GM19324 (cell line): Measurements from ENCODE around the gene SMPD3.

Experiments used
- ATAC-seq: cut with Tn5 transposase; IDR thresholded peaks from one replicate; pipeline ENCODE4 v1.9.1; 2021; ENCODE audit warnings: mild to moderate bottlenecking, moderate library complexity; ENCODE audit not compliant: unreplicated experiment, low FRiP score

The SMPD3 gene

GRCh38 chr16:68344252-68344651 lies 104.1 kb downstream of the SMPD3 start:
- no peak for ATAC-seq

GRCh38 chr16:68343137-68343536 lies 105.2 kb downstream of the SMPD3 start:
- no peak for ATAC-seq

- ATAC-seq = no peak
Measured at GRCh38 chr16:68342620-68343019, 105.7 kb downstream of the SMPD3 start.

GRCh38 chr16:68339214-68339613 lies 109.1 kb downstream of the SMPD3 start:
- ATAC-seq = no peak

GRCh38 chr16:68338326-68339119 lies 109.8 kb downstream of the SMPD3 start:
- ATAC-seq = no peak

GRCh38 chr16:68335175-68335574 lies 113.1 kb downstream of the SMPD3 start:
- ATAC-seq = no peak

GRCh38 chr16:68332411-68333121 lies 115.7 kb downstream of the SMPD3 start:
- no peak for ATAC-seq

- ATAC-seq = no peak
Measured at GRCh38 chr16:68331879-68332410, 116.4 kb downstream of the SMPD3 start.

GRCh38 chr16:68328860-68329390 lies 119.4 kb downstream of the SMPD3 start:
- no peak for ATAC-seq

- peak; percentile 57 for ATAC-seq
Measured at GRCh38 chr16:68328151-68328859, 120.0 kb downstream of the SMPD3 start.

- ATAC-seq = no peak
Measured at GRCh38 chr16:68324780-68325357, 123.4 kb downstream of the SMPD3 start.

- no peak for ATAC-seq
Measured at GRCh38 chr16:68324336-68324735, 124.0 kb downstream of the SMPD3 start.

GRCh38 chr16:68319185-68319908 lies 129.0 kb downstream of the SMPD3 start:
- ATAC-seq = no peak

- ATAC-seq = no peak
Measured at GRCh38 chr16:68313116-68313515, 135.2 kb downstream of the SMPD3 start.

- ATAC-seq = peak; percentile 96
Measured at GRCh38 chr16:68310774-68311511, 137.4 kb downstream of the SMPD3 start, which contains the start of the genes PRMT7 and SLC7A6OS. Gene PRMT7, plus strand, starts transcription at chr16:68311019. Its CDS starts 4,961 bp downstream, at chr16:68315980. Gene SLC7A6OS, minus strand, starts transcription at chr16:68310946. Its CDS starts 20 bp downstream, at chr16:68310926.

GRCh38 chr16:68310437-68310773 lies 137.9 kb downstream of the SMPD3 start:
- peak; percentile 32 for ATAC-seq

GRCh38 chr16:68309799-68310198 lies 138.5 kb downstream of the SMPD3 start:
- no peak for ATAC-seq
